ENCODE data around the gene MRPL43.

MRPL43 gene

GRCh38 chr10:100960251-100960650, 27.0 kb downstream of the MRPL43 start:
- DNase-seq = no peak

- DNase-seq = no peak
Observed at GRCh38 chr10:100948916-100949315, 38.4 kb downstream of the MRPL43 start.

- no peak for DNase-seq
Observed at GRCh38 chr10:100945754-100946153, 41.5 kb downstream of the MRPL43 start.

DNA sequence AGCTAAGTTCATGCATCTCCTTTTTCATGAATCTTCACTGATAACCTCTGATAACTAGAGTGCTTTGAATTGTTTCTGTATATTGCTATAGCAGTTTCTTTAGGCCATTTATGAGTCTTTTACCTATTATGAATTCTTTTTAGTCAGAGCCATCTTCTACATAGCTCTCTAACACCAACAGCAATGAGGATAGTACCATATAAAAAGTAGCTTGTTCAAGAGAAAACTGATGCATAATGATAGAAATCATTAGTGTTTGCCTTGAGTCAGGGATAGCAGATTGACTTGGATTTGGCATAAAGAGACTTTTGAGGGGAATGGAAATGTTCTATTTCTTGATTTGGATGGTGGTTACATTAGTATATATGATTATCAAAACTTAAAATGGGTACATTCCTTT, 43.8 kb downstream of the MRPL43 start:
- DNase-seq = no peak

GRCh38 chr10:100942229-100942628, 45.1 kb downstream of the MRPL43 start:
- no peak for DNase-seq

GRCh38 chr10:100939763-100940344, 47.4 kb downstream of the MRPL43 start:
- no peak for DNase-seq

Data from NCI-H2081 treated with DMSO at 0.1 percent for 48 hours (cell line).